Right lung (tissue), 10 donors: ENCODE results near the gene CHIT1. TPM values are rescaled to one million over a fixed set of nuclear protein-coding genes. Genes with fewer than 3 reads are reported as not detected.
A peak's percentile ranks its signal among the peaks of the same experiment; 100 is the strongest.

Experiments used
- DNase-seq, 2 donors: peaks; one replicate each; pipeline ENCODE4 v3.0.0-alpha.2; 2013
- long read RNA-seq, 8 donors: transcript quantifications; one replicate each; lab custom pipeline, GENCODE V29; 2026
- polyA plus RNA-seq, 5 donors: library from polyadenylated mRNA; unstranded; fragments of 120-200 nt; gene quantifications; one replicate each; pipeline versions ENCODE4 v1.2.1 to v1.2.3, GENCODE V29; 2013; ENCODE audit warnings: inconsistent platforms in 1 of 5, low replicate concordance in 1 of 5; ENCODE audit not compliant: insufficient read length in 5 of 5, insufficient read depth in 1 of 5

CHIT1 gene
- under 1 TPM; 0.09 to 0.25 (median 0.17) TPM for polyA plus RNA-seq
- long read RNA-seq, donor 1 = 0 reads
- long read RNA-seq, donor 2 = 0 reads
- long read RNA-seq, donor 3 = 0 reads
- long read RNA-seq, donor 4 = 0 reads
- long read RNA-seq, donor 5 = 0 reads
- long read RNA-seq, donor 6 = 0 reads
- long read RNA-seq, donor 7 = 0 reads
- long read RNA-seq, donor 8 = 0 reads

GRCh38 chr1:203229471-203230135 is at the start of gene CHIT1:
TSS of gene CHIT1 (minus strand) at chr1:203229673. CDS start at chr1:203229636, 37 bp downstream.
- DNase-seq = no peak

GRCh38 chr1:203278885-203279406 is 49.5 kb upstream of the CHIT1 start:
- no peak for DNase-seq

GRCh38 chr1:203278082-203278884 is 48.8 kb upstream of the CHIT1 start:
- DNase-seq = peak; percentile 81 to 85

GRCh38 chr1:203276916-203277545 is 47.6 kb upstream of the CHIT1 start:
- DNase-seq = no peak

GRCh38 chr1:203276408-203276807 is 46.9 kb upstream of the CHIT1 start:
- no peak for DNase-seq

GRCh38 chr1:203275656-203276272 is 46.3 kb upstream of the CHIT1 start:
- no peak for DNase-seq

- no peak for DNase-seq
These were observed 45.3 kb upstream of the CHIT1 start for GRCh38 chr1:203274603-203275381.

GRCh38 chr1:203273869-203274602 is 44.6 kb upstream of the CHIT1 start:
- no peak for DNase-seq

GRCh38 chr1:203273206-203273868 is 43.9 kb upstream of the CHIT1 start:
- DNase-seq = peak; percentile 77 to 78

GRCh38 chr1:203272633-203273205 is 43.2 kb upstream of the CHIT1 start:
- no peak for DNase-seq

- no peak for DNase-seq
These were observed 42.6 kb upstream of the CHIT1 start for GRCh38 chr1:203271962-203272632.

GRCh38 chr1:203271018-203271743 is 41.7 kb upstream of the CHIT1 start:
- DNase-seq = no peak

- DNase-seq = no peak
These were observed 41.0 kb upstream of the CHIT1 start for GRCh38 chr1:203270448-203270847.

- DNase-seq = no peak
These were observed 40.2 kb upstream of the CHIT1 start for GRCh38 chr1:203269654-203270020.

- DNase-seq = no peak
These were observed 39.6 kb upstream of the CHIT1 start for GRCh38 chr1:203268901-203269653.

GRCh38 chr1:203267912-203268311 is 38.4 kb upstream of the CHIT1 start:
- no peak for DNase-seq

- peak; percentile 81 to 91 for DNase-seq
These were observed 37.9 kb upstream of the CHIT1 start for GRCh38 chr1:203267347-203267846.
